GM21526 (cell line): ENCODE results near the gene ESR1.
"Not testable (repeated sequence)": the region's sequence is repeated elsewhere in the genome, so short reads cannot be mapped to it uniquely, and the experiment has no call there.

ENCODE experiments used
- ATAC-seq: cut with Tn5 transposase; IDR thresholded peaks from one replicate; pipeline ENCODE4 v1.9.1; 2021; ENCODE audit warnings: moderate library complexity; ENCODE audit not compliant: unreplicated experiment, low FRiP score

ESR1 gene

DNA sequence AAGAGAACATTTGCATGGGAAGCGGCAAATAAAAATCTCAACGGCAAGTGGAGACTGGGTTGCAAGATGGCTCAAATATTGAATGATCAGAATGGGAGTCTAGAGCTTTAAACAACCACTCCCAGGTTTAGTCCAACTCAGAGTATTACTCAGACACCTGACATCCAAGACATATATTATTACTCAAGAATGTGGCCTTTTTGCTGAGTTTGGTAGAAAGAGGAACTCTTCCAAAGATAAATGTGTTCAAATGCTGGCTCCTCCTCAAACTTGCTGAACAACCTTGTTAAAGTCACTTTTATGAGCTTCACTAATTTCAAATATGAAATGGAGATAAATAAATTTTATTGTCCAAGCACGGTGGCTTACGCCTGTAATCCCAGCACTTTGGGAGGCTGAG is 77.8 kb downstream of the ESR1 start:
- no peak for ATAC-seq

DNA sequence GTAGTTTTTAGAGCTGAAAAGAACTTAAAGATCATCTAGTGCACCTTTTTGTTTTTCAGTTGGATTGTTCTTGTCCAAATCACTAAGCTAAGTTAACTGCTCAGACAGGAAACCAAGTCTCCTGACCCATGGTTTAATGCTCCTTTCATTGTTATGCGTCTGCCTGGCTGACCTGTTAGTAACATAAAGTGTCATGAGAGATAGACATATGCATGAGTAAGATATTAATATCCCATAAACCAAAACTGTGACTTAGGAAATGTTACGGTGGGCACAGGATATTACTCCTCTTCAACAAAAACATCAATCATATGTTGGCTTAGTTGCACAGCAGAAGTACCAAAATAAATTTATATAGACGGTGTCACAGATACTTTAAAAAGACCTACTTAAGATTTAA is 84.0 kb downstream of the ESR1 start:
- no peak for ATAC-seq

DNA sequence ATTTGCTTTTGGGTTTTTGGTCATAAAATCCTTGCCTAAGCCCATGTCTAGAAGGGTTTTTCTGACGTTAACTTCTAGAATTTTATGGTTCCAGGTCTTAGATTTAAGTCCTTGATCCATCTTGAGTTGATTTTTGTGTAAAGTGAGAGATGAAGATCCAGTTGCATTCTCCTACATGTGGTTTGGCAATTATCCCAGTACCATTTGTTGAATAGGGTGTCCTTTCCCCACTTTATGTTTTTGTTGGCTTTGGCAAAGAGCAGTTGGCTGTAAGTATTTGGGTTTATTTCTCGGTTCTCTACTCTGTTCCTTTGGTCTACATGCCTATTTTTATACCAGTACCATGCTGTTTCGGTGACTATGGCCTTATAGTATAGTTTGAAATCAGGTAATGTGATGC is 86.9 kb downstream of the ESR1 start:
- ATAC-seq, result not testable (repeated sequence)

DNA sequence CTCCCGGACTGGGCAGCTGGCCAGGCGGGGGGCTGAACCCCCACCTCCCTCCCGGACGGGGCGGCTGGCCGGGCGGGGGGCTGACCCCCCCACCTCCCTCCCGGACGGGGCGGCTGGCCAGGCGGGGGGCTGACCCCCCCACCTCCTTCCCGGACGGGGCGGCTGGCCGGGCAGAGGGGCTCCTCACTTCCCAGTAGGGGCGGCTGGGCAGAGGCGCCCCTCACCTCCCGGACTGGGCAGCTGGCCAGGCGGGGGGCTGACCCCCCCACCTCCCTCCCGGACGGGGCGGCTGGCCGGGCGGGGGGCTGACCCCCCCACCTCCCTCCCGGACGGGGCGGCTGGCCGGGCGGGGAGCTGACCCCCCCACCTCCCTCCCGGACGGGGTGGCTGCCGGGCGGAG is 91.7 kb downstream of the ESR1 start:
- ATAC-seq, result not testable (repeated sequence)

DNA sequence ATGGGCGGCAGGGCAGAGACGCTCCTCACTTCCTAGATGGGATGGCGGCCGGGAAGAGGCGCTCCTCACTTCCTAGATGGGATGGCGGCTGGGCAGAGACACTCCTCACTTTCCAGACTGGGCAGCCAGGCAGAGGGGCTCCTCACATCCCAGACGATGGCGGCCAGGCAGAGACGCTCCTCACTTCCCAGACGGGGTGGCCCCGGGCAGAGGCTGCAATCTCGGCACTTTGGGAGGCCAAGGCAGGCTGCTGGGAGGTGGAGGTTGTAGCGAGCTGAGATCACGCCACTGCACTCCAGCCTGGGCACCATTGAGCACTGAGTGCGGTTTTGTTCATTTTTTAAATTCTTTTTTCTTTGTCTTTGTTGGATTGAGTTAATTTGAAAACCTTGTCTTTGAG is 92.3 kb downstream of the ESR1 start:
- ATAC-seq, result not testable (repeated sequence)

DNA sequence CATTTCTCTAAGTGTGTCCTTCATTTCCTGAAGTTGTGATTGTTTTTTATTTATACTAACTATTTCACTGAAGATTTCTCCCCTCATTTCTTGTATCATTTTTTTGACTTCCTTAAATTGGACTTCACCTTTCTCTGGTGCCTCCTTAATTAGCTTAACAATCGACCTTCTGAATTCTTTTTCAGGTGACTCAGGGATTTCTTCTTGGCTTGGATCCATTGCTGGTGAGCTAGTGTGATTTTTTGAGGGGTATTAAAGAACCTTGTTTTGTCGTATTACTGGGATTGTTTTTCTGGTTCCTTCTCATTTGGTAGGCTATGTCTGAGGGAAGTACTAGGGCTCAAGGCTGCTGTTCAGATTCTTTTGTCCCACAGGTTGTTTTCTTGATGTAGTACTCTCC is 92.8 kb downstream of the ESR1 start:
- ATAC-seq, result no peak

DNA sequence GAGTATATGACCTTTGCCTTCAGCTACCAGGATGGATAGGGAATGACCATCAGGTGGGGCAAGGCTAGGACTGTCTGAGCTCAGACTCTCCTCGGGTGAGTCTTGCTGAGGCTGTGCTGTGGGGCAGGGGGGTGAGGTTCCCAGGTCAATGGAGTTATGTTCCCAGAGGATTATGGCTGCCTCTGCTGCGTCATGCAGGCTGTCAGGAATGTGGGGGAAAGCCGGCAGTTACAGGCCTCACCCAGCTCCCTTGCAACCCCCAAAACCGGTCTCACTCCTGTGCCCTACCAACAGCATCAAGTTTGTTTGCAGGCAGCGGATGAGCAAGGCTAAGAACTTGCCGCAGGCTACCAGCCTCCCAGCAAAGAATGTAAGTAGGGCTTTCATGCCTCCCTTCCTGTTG is 93.5 kb downstream of the ESR1 start:
- ATAC-seq, result no peak

DNA sequence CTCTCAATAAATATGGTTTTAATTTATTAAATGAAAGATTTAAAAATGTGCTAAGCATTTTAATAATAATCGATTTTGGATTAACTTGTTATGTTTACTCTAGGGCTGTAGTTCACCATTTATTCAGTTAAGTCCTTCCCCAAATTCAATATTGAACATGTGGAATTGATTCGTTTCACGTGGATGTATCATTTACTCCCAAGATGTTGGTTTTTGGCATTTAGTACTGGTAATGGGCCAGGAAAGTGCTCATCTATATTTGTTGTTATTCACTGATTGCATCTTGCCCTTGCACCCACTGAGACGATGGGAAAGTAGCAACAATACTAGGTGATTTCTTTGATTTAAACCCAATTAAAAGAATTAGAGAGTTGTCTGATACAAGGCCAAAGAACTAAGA is 97.1 kb downstream of the ESR1 start:
- no peak for ATAC-seq

DNA sequence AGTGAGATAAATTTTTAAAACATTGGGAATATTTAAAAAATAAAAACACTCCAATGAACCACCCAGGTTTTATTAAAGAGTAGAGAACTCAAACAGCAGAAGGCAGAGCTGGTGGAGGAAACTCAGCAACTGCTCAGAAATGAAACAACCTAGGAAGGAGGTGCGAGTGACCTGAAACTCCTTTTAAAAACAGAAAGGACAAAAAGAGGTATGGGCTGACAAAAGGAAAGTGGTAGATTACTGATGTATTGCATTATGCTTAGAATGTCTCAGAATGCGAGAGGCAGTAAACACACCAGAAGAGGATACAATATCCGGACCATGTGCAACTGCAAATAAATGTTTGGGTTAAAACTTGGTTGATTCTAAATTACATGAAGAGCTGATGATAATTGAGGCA is 97.6 kb downstream of the ESR1 start:
- ATAC-seq, result no peak

DNA sequence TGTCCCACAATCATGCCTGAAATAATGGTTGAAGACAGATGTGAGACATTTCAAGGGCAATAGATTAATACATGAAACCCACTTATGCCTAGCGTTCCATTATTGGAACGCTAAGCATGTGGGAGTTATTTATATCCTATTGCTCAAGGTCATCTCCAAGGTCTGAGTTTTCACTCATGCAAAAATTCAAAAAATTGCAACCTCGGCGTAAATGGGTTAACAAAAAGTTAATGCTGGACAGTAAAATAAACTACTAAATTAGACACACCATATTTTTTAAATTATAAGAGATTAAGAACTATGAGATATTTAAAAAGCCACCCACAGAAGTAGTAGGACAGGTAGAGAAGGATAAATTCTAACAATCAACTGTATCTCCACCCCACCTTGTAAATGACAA is 98.4 kb downstream of the ESR1 start:
- no peak for ATAC-seq

DNA sequence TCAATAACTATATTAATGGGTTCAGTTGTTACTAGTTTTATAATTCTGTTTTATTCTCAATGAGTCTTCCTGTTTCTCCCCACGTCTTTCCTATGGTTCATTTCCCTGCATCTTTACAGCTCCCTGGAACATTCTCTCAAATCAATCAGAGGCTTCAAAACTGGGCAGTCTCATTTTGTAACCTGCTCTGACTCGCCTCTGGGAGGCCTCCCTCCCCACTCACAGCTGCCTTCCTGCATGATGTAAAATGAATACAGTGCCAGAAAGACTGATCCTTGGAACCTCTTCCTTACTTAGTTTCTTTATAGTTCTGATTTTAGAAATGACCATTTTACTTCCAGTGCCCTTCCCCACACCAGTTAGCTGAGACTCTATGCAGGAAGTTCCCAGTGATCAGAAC is 103.9 kb downstream of the ESR1 start:
- ATAC-seq, result no peak

DNA sequence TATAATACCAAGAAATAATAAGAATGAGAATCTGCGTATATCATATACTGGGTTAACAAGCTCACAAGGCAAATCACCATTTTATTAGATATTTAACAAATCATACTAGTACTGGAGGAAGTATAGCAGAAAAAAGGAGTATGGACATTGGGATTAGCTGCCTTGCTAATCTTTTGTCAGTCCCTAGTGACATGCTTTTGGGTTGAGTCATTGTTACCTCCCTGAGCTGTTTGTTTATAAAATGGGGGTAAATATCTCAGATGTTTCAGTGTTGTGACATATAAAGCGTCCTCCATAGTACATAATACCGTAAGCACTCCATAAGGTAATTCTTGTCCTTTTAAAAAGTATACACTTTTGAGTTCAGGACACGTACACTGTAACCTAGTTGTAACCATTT is 107.0 kb downstream of the ESR1 start:
- no peak for ATAC-seq

DNA sequence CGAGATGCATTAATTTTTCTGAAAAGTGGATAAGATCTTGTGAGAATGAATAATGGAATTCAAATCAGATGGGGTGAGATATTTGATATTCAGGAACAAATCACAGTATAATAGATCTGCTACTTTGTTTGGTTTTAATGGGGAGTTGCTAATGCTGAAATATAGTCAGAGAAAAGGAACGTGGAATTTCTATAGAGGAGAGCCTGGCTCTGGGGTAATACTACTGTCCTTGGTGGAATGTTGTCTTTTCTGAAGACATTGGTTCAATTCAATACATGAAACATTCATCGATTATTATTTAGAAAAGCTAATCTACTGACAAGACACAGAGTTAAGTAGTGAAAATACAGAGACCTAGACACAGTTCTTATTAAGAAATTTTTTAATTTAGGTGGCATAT is 108.6 kb downstream of the ESR1 start:
- ATAC-seq, result no peak

DNA sequence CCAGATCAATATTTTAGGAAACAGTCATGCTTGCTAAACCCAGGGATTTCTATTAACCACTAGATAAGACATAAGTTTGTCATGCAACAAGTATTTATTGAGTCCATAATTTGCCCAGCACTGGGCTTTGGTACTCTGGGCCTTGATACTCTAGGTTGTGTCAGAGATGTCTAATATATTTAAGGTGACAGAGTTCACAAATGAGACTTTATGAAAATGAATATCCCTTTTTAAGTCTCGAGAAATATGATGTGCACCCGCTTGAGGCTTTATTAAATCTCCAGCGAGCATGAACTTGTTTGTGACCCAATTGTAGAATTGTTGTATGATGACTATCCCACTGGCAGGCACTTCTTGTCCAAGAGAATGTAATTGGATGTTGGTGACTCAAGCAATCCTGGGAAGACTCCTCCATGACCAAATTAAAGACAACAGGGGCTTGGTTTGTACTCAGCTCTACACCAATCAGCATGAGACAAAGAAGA is 109.2 kb downstream of the ESR1 start:
- ATAC-seq, result no peak

DNA sequence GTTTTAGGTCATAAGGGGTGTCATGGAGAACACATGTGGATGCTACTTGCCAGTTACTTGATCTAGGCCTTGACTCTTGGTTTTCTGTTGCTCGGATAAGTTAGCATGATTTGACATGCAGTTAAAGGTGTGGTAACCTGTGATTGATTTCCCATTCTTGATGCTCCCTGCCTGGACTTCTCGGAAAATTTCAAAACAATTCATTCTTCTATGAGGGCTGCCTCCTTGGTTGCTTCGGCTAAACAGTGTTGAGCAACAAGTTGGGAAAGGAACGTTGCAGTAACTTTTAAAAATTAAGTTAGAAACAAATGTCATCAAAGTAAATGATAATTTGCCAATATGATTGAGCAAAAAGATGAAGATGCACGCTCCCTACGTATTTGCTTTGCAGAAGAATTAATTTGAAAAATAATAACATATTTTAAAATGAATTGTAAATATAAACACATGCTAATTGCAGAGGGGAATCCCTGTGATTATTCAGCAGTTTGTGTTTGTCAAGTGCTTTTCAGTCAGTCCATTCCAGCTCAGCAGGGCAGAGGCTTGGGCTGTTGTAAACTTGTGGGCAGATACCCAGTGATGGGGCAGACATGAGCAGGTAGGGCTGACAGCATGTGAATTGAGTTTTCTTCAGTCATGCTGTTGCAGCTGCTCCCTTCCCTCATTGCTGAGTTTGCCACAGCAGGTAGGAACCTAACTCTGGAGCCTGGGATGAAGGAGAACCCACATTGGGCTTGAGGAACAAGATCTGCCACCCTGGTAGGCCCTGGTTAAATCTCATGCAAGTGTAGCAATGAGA is 110.2 kb downstream of the ESR1 start:
- ATAC-seq, result no peak

DNA sequence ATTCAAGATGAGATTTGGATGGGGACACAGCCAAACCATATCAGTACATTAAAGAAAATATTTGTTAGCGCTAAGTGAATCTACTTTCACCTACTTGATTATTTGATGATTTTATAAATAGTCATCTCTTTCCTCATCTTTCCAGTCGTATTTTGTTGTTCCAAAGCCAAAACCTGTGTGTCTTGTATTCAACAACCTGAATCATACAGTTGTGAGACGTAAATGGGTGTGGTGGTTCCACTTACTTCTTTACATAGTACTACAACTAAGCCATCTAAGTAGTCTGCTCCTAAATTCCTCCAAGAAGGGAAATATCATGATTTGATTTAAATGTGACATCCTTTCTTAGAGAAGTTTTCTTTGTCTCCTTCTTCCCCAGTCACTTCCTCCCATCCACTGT is 132.8 kb downstream of the ESR1 start:
- ATAC-seq, result no peak

DNA sequence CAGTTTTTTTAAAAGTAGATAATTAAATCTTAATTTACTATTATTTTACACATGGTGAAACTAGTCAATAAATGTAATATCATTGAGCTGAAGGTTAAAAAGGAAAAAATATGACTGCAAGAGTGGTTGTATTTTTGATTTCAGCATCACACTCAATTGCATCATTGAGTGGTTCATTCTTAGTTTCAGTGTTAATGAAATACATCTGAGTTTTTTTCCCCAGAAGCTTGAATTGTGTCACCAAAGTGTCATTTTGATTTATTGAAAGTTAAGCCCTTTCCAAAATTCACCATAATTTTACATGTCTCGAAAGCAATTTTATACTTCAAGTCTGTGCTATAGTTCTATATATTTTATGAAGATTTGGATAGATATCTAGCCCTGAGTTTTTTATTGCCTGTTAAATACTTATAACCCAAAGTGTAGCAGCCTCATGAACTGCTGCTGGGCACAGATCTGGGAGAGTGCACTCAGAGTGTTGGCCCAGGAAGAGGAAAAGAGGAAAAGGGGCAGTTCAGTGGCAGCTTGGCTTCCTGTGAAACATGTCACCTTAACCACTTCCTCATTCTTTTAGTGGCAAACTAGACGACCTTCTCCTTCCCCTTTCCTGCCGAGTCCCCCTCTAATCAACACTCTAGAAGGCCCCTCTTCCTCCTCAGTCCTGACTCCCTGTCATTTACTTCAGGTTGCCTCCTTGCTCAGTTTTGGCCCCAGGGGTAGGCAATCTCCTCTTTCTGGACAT is 140.7 kb downstream of the ESR1 start:
- peak; percentile 67 for ATAC-seq

DNA sequence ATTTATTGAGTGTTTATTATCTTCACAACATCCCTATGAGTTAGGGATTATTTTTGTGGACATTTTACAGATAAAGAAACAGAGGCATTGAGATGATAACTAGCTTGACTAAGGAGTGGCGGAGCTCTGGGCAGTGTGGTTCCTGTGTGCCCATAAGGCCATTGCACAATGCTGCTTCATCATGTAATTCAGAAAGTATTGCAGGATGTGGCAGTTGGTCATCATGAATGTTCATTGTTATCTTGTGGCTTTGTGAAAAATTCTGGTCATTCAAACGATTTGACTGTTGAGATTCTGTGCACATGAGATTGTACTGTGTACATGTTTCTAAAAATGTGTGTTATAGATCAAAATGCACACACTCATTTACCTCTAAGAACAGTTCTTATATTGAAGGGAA is 150.8 kb downstream of the ESR1 start:
- ATAC-seq, result no peak

DNA sequence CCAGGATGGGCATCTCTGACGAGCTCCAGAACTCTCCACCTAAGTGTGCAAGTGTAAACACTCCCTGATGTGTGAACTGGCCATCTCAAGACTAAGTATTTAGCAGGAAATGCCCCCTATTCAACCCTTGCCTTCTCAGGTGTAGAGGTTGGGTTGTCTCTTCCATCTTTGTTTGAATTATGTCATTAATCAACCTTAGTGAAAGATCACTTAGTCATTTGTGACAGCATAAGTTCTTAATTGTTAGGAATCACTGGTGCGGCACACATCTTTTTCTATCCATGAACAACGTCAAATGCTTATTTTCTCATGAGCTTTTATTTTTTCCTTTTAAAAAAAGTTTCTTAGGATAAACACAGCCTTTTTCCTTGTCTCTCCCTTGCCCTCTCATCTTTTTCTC is 151.6 kb downstream of the ESR1 start:
- ATAC-seq, result no peak

DNA sequence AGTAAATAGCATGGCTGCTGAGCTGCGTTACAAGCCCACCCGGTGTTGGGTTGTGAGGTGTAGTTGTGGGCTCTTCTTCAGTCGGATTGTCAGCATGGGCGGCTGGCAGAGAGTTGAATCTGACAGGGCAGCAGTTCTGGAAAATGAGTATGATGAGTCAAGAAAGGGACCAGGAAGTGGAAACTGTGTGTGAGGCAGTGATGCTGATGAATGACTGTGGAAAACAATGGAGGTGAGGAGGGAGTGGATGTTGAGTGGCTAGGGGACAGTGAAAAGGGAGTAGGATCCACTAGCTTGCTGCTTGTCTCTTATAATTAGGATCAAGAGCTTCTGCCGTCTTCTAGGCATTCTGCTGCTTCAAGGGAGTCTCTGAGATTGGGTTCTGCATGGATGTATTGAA is 154.3 kb downstream of the ESR1 start:
- ATAC-seq, result no peak

DNA sequence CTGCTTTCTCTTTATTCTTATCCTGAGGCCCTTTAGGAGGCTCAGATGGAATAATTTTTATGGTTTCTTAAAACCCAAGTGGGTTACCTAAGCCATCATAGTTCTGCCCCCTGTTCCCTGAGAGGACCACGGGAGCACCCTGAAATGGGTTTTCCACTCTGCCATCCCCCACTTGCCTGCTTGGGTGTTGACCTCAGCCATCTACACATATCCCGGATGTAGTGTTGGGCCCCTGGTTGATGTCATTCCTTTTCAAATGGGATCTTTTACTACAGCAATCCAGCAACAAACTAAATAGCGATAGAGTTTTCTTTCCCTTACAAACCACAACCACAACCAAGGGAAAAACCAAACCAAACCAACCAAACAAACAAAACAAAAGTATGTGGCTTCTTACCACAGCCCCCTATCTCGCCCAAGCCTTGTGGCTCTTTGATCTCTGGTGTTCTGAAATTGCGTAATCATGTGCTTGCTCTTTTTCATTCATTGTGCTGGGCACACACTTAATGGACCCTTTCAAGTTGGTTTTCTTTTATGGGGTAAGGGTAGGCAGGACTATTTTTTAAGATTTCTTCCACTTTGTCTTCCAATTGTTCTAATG is 154.9 kb downstream of the ESR1 start:
- no peak for ATAC-seq

DNA sequence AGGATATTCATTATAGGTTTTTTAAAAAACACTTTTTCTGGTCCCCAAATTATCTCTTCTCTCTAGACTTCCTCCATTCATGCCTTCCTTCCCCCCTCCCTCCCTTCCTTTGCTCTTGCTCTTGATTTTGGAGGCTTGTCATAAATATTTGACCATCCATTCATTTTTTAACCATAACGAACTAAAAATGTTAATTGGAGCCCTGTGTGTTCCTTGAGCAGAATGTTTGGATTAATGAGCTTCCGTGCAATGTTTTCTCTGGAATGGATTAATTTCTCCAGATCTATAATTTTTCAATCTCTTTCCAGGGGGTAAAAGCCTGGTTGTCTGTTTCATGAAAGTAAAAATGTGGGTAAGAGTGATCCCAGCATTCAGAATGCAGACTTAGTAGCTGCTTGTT is 155.5 kb downstream of the ESR1 start:
- ATAC-seq, result no peak
